K562 (cell line): ENCODE results near the gene RSU1. TPM values are rescaled to one million over a fixed set of nuclear protein-coding genes. Genes with fewer than 3 reads are reported as not detected.

Experiments
- ATAC-seq: fragments of 200-7000 bp; cut with Tn5 transposase; 3 replicates; pipeline ENCODE4 v1.9.1; 2020; ENCODE audit warnings: moderate library complexity
- BruUV-seq: library from RNA; stranded (reverse); fragments of 400-500 nt; replicated peaks from 2 replicates; lab custom pipeline; 2021; lab: Mats Ljungman, UMichigan
- CTCF ChIA-PET: fragments of 300-600 bp; formaldehyde crosslinking; extraction: SDS; loops from one replicate; lab custom pipeline; 2021; ENCODE audit warnings: low intra/inter-chr PET ratio; lab: Yijun Ruan, JAX
- POLR2A ChIA-PET: fragments of 300-600, 350-650 bp; sonication (Branson Sonifier 250); formaldehyde crosslinking; extraction: SDS; loops from one replicate; lab custom pipeline; 2021; ENCODE audit warnings: antibody characterized with exemption, inconsistent platforms; lab: Yijun Ruan, JAX
- DNase-seq, 4 experiments: peaks; one replicate each; pipeline versions ENCODE4 v3.0.0 to v3.0.0-alpha.2; 2011 to 2018; ENCODE audit warnings: low spot score in 3 of 4, mixed read lengths in 3 of 4; ENCODE audit errors: extremely low read depth in 1 of 4
- FAIRE-seq: peaks from 2 replicates; lab custom pipeline; 2011; peaks lifted over from hg19 to GRCh38; lab: Jason Lieb, UNC
- H2AFZ ChIP-seq: 2 replicates; pipeline ENCODE4 v1.6.0; 2011; ENCODE audit warnings: low read depth, low read length, control low read depth, inconsistent platforms
- H3K27ac ChIP-seq: fragments of 200-600 bp; 3 replicates; pipeline ENCODE4 v1.8.0; 2011; ENCODE audit warnings: low read depth, mild to moderate bottlenecking, control low read depth, inconsistent platforms, low read length, moderate library complexity, mixed read lengths; ENCODE audit errors: extremely low read depth
- H3K27me3 ChIP-seq, 2 experiments: fragments of 300-600 bp in 1 of 2; 2 replicates in 1 of 2; 3 replicates in 1 of 2; pipeline versions ENCODE4 v1.6.0 to v1.8.0; 2011; ENCODE audit warnings: inconsistent platforms in 2 of 2, low read length in 2 of 2, mild to moderate bottlenecking in 1 of 2, mixed read lengths in 1 of 2, moderate library complexity in 1 of 2; ENCODE audit not compliant: control insufficient read depth in 2 of 2, insufficient read depth in 2 of 2
- H3K36me3 ChIP-seq: fragments of 300-600 bp; 3 replicates; pipeline ENCODE4 v1.8.0; 2011; ENCODE audit warnings: mild to moderate bottlenecking, low read length, inconsistent platforms; ENCODE audit not compliant: control insufficient read depth, insufficient read depth
- H3K4me1 ChIP-seq, 2 experiments: fragments of 200-600 bp in 1 of 2; replicated peaks in 1 of 2; 2 replicates in 1 of 2; 3 replicates in 1 of 2; pipeline versions ENCODE4 v1.5.1 to v1.8.0; 2011; ENCODE audit warnings: inconsistent platforms in 2 of 2, low read length in 2 of 2, mild to moderate bottlenecking in 1 of 2, mixed read lengths in 1 of 2, moderate library complexity in 1 of 2; ENCODE audit not compliant: control insufficient read depth in 2 of 2, insufficient read depth in 2 of 2
- H3K4me2 ChIP-seq: 2 replicates; pipeline ENCODE4 v1.6.1; 2011; ENCODE audit warnings: low read length, control low read depth, inconsistent platforms, mixed read lengths; ENCODE audit not compliant: insufficient read depth
- H3K4me3 ChIP-seq: fragments of 200-600 bp; sonication (generic), shearing (Covaris generic); 2 replicates; pipeline ENCODE4 v1.5.1; 2016; ENCODE audit warnings: control low read depth, inconsistent platforms
- H3K79me2 ChIP-seq: fragments of 200-600 bp; 3 replicates; pipeline ENCODE4 v1.8.0; 2011; ENCODE audit warnings: low read length, inconsistent platforms; ENCODE audit not compliant: control insufficient read depth, insufficient read depth
- H3K9ac ChIP-seq, 2 experiments: 2 replicates each; pipeline versions ENCODE4 v1.6.0 to v1.6.1; 2011; ENCODE audit warnings: low read depth in 2 of 2, low read length in 2 of 2, control low read depth in 1 of 2, inconsistent platforms in 1 of 2, mild to moderate bottlenecking in 1 of 2, mixed read lengths in 1 of 2; ENCODE audit not compliant: insufficient read depth in 1 of 2
- H3K9me1 ChIP-seq: one replicate; pipeline ENCODE4 v1.6.0; 2011; ENCODE audit warnings: inconsistent platforms, mild to moderate bottlenecking, low read length, moderate library complexity; ENCODE audit not compliant: control insufficient read depth, insufficient read depth
- H3K9me3 ChIP-seq: replicated peaks from 2 replicates; pipeline ENCODE4 v1.5.1; 2011; ENCODE audit warnings: low read depth, low read length, inconsistent platforms; ENCODE audit not compliant: control insufficient read depth, insufficient read depth
- H4K20me1 ChIP-seq: replicated peaks from 2 replicates; pipeline ENCODE4 v1.6.1; 2011; ENCODE audit warnings: low read length, inconsistent platforms, mixed read lengths; ENCODE audit not compliant: control insufficient read depth, insufficient read depth
- BACH1 ChIP-seq: fragments of 200-800 bp; sonication (Bioruptor generic); IDR thresholded peaks from 2 replicates; pipeline ENCODE4 v1.6.1; 2016; ENCODE audit warnings: missing genetic modification characterization, missing compliant biosample characterization
- FOXM1 ChIP-seq, 2 experiments: fragments of 450-650 bp in 1 of 2; sonication (generic) in 1 of 2; formaldehyde crosslinking in 1 of 2; IDR thresholded peaks; 2 replicates each; pipeline versions ENCODE4 v1.6.1 to v1.9.0; 2017 to 2022; ENCODE audit warnings: low read depth in 2 of 2, mild to moderate bottlenecking in 2 of 2, missing genetic modification reagents in 1 of 2, moderate library complexity in 1 of 2
- MAZ ChIP-seq, 2 experiments: fragments of 450-650 bp in 1 of 2; sonication (generic) in 1 of 2; formaldehyde crosslinking; IDR thresholded peaks in 1 of 2; conservative IDR thresholded peaks in 1 of 2; 2 replicates each; pipeline versions ENCODE4 v1.4.0 to v1.5.0; 2020; ENCODE audit warnings: mild to moderate bottlenecking in 1 of 2, missing genetic modification reagents in 1 of 2
- MCM5 ChIP-seq: fragments of 450-650 bp; IDR thresholded peaks from 2 replicates; pipeline ENCODE4 v1.6.1; 2016; ENCODE audit warnings: low read depth
- RBM14 ChIP-seq: fragments of 200-400 bp; formaldehyde crosslinking; IDR thresholded peaks from 2 replicates; pipeline ENCODE4 v1.6.1; 2018; ENCODE audit warnings: low read depth, mild to moderate bottlenecking, low read length, moderate library complexity, borderline replicate concordance; ENCODE audit not compliant: insufficient read depth
- XRCC5 ChIP-seq: fragments of 200-400 bp; formaldehyde crosslinking; IDR thresholded peaks from 2 replicates; pipeline ENCODE4 v1.6.1; 2017; ENCODE audit warnings: low read depth, mild to moderate bottlenecking, low read length
- ZNF133 ChIP-seq: fragments of 250-450 bp; sonication (Bioruptor Pico); IDR thresholded peaks from 2 replicates; pipeline ENCODE4 v1.4.0; 2020; ENCODE audit warnings: mild to moderate bottlenecking
- ZNF274 ChIP-seq: IDR thresholded peaks from 2 replicates; pipeline ENCODE4 v1.6.1; 2011; ENCODE audit warnings: low read depth, mild to moderate bottlenecking, low read length, moderate library complexity, borderline replicate concordance
- WGBS: fragments of 100-300 bp; shearing (Covaris generic); methylation state at CpG from one replicate; pipeline ENCODE4 v1.1.6; 2016; ENCODE audit warnings: low coverage, mixed read lengths; ENCODE audit not compliant: insufficient coverage; ENCODE audit errors: missing lambda C conversion rate; 5-methylcytosine and 5-hydroxymethylcytosine counted together
- in situ Hi-C: fragments of 300-500 bp; cut with MboI; formaldehyde crosslinking; loops from 4 replicates; pipeline ENCODE4 v1.15.0; 2018; ENCODE audit warnings: inconsistent platforms, mixed read lengths
- intact Hi-C: fragments of 100-400 bp; cut with micrococcal nuclease; formaldehyde crosslinking; loops from 2 replicates; pipeline ENCODE4 v1.14.2; 2022
- polyA plus RNA-seq, 8 experiments: library from polyadenylated mRNA; depleted of rRNA in 4 of 8; stranded (reverse) in 5 of 8; unstranded in 3 of 8; fragments of >200 nt; fragmentation: Nextera tagmentation in 2 of 8; fragmentation: Illumina TruSeq in 1 of 8; extraction: Ambion mirVana in 2 of 8; extraction: Trizol in 1 of 8; gene quantifications; 2 replicates each; pipeline versions ENCODE4 v1.2.1 to v1.2.3, GENCODE V29; 2011 to 2014; ENCODE audit warnings: inconsistent platforms in 1 of 8, missing spikeins in 1 of 8
- total RNA-seq, 7 experiments: library from RNA; depleted of rRNA in 6 of 7; stranded (reverse); fragments of >200 nt in 6 of 7; fragmentation: Illumina TruSeq in 2 of 7; extraction: Trizol in 2 of 7; gene quantifications; 2 replicates each; pipeline versions ENCODE4 v1.2.1 to v1.2.3, GENCODE V29; 2011 to 2021; ENCODE audit warnings: low replicate concordance in 1 of 7
- TF ChIP-seq, protein P1 (sequence below): fragments of 250-450 bp; sonication (Bioruptor Pico); IDR thresholded peaks from 2 replicates; pipeline ENCODE4 v1.8.0; 2021; ENCODE audit warnings: borderline replicate concordance, mild to moderate bottlenecking, moderate library complexity; ENCODE audit not compliant: poor library complexity, severe bottlenecking
- TF ChIP-seq, protein P2 (sequence below), 3 experiments: fragments of 200-800 bp in 1 of 3; fragments of 250-450 bp in 1 of 3; fragments of 450-650 bp in 1 of 3; sonication (Bioruptor Pico) in 1 of 3; sonication (Bioruptor generic) in 1 of 3; formaldehyde crosslinking in 1 of 3; IDR thresholded peaks; 2 replicates each; pipeline versions ENCODE4 v1.6.1 to v1.8.0; 2016 to 2022; ENCODE audit warnings: mild to moderate bottlenecking in 2 of 3, missing genetic modification characterization in 2 of 3, missing compliant biosample characterization in 1 of 3, moderate library complexity in 1 of 3
- TF ChIP-seq, protein P3 (sequence below): fragments of 150-350 bp; IDR thresholded peaks from 2 replicates; pipeline ENCODE4 v1.6.1; 2014; ENCODE audit warnings: low read depth, mild to moderate bottlenecking, low read length, borderline replicate concordance

The RSU1 gene
- total and polyA plus RNA-seq, 9 of the 15 experiments (the other 6 are each of a cell fraction or from before 2014, with no cell fraction given): 18.8 to 67.3 (median 31.5) TPM

DNA sequence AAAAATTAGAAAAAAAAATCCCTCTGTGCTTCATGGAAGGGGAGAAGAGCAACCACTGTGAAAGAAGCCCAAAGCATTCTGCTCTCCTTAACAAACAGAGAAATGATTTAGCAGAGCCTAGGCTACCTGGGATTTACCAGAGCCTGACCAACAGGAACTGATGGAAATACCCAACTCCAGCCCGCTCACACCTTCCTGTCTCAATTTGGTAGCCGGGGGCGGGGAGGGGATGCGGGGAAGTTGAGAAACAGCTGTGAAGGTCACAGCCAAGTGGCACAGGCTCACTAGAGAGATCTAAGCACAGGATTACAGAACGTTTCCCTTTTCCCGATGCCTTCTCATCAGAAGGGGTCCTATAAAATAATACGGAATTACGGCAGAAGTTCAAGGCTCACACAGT lies 17.6 kb downstream of the RSU1 start:
- Histone ChIP-seq H3K4me2 (no peak overlapping the region), H4K20me1 (no peaks in the 10 kb centered on the region), H2AFZ (no peak overlapping the region), H3K79me2 (0 out of 3 replicates have a peak, but pooled peaks cover 4% of the 10 kb centered on the region), H3K4me1 (no peaks in the 10 kb centered on the region), H3K27me3 (no peaks in the 10 kb centered on the region), H3K36me3 (no peaks in the 10 kb centered on the region), H3K9me3 (no peaks in the 10 kb centered on the region), H3K9ac (no peak overlapping the region), H3K9me1 (no peaks in the 10 kb centered on the region), H3K27ac (no peak overlapping the region), H3K4me3 (no peak overlapping the region)
- no TSS peak for BruUV-seq
- WGBS: 67% methylated on average over 6 of the region's 8 CpGs
- ChIA-PET CTCF (no interaction called here), POLR2A (interaction anchor here (1.2 kb wide), 1 partner anchor 16 kb away, joined by 3 read pairs; no protein-coding TSS in a partner anchor)
- FAIRE-seq (no peak), ATAC-seq (no peak), DNase-seq (no peak)
- intact Hi-C loops: no loop called here
- TF ChIP-seq ZNF133 (CRISPR knock-in tag) (no peak), XRCC5 (no peak), BACH1 (tag) (no peak), ZNF274 (no peak), MAZ (CRISPR knock-in tag; conservative IDR thresholded peaks at IDR 0.05 in 1 of 2, IDR thresholded peaks at IDR 0.05 in 1 of 2) (no peak), FOXM1 (IDR thresholded peaks at IDR 0.05; ENCODE audit: low read depth) (no peak), FOXM1 (CRISPR knock-in tag; IDR thresholded peaks at IDR 0.05; ENCODE audit: low read depth) (no peak), RBM14 (no peak), MCM5 (no peak)
- TF ChIP-seq, protein P1, sequence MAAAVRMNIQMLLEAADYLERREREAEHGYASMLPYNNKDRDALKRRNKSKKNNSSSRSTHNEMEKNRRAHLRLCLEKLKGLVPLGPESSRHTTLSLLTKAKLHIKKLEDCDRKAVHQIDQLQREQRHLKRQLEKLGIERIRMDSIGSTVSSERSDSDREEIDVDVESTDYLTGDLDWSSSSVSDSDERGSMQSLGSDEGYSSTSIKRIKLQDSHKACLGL: no peak
- TF ChIP-seq, protein P2, sequence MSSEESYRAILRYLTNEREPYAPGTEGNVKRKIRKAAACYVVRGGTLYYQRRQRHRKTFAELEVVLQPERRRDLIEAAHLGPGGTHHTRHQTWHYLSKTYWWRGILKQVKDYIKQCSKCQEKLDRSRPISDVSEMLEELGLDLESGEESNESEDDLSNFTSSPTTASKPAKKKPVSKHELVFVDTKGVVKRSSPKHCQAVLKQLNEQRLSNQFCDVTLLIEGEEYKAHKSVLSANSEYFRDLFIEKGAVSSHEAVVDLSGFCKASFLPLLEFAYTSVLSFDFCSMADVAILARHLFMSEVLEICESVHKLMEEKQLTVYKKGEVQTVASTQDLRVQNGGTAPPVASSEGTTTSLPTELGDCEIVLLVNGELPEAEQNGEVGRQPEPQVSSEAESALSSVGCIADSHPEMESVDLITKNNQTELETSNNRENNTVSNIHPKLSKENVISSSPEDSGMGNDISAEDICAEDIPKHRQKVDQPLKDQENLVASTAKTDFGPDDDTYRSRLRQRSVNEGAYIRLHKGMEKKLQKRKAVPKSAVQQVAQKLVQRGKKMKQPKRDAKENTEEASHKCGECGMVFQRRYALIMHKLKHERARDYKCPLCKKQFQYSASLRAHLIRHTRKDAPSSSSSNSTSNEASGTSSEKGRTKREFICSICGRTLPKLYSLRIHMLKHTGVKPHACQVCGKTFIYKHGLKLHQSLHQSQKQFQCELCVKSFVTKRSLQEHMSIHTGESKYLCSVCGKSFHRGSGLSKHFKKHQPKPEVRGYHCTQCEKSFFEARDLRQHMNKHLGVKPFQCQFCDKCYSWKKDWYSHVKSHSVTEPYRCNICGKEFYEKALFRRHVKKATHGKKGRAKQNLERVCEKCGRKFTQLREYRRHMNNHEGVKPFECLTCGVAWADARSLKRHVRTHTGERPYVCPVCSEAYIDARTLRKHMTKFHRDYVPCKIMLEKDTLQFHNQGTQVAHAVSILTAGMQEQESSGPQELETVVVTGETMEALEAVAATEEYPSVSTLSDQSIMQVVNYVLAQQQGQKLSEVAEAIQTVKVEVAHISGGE (CRISPR knock-in tag; IDR thresholded peaks at IDR 0.05): no peak
- TF ChIP-seq, protein P3, sequence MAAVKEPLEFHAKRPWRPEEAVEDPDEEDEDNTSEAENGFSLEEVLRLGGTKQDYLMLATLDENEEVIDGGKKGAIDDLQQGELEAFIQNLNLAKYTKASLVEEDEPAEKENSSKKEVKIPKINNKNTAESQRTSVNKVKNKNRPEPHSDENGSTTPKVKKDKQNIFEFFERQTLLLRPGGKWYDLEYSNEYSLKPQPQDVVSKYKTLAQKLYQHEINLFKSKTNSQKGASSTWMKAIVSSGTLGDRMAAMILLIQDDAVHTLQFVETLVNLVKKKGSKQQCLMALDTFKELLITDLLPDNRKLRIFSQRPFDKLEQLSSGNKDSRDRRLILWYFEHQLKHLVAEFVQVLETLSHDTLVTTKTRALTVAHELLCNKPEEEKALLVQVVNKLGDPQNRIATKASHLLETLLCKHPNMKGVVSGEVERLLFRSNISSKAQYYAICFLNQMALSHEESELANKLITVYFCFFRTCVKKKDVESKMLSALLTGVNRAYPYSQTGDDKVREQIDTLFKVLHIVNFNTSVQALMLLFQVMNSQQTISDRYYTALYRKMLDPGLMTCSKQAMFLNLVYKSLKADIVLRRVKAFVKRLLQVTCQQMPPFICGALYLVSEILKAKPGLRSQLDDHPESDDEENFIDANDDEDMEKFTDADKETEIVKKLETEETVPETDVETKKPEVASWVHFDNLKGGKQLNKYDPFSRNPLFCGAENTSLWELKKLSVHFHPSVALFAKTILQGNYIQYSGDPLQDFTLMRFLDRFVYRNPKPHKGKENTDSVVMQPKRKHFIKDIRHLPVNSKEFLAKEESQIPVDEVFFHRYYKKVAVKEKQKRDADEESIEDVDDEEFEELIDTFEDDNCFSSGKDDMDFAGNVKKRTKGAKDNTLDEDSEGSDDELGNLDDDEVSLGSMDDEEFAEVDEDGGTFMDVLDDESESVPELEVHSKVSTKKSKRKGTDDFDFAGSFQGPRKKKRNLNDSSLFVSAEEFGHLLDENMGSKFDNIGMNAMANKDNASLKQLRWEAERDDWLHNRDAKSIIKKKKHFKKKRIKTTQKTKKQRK: no peak
- in situ Hi-C loops: loop anchor here (25.0 kb wide), 2 partner anchors 912 to 1362 kb away; no protein-coding TSS in a partner anchor
